Hematopoietic multipotent progenitor cell treated with erythropoietin and hydrocortisone succinate and interleukin-3 and kit ligand, for 4 days (in vitro differentiated cells): Measurements from ENCODE around the gene VARS1.

ENCODE experiments used
- DNase-seq: peaks from one replicate; pipeline ENCODE4 v3.0.0-alpha.2; 2015

VARS1 gene

GRCh38 chr6:31769684-31770371 lies 25.7 kb downstream of the VARS1 start:
- DNase-seq = peak; percentile 93

GRCh38 chr6:31768363-31769257 lies 26.9 kb downstream of the VARS1 start:
- no peak for DNase-seq

GRCh38 chr6:31767096-31767645 lies 28.4 kb downstream of the VARS1 start:
- no peak for DNase-seq

GRCh38 chr6:31765910-31766794 lies 29.4 kb downstream of the VARS1 start:
- no peak for DNase-seq

- DNase-seq = no peak
These were observed 30.0 kb downstream of the VARS1 start for GRCh38 chr6:31765559-31765909.

GRCh38 chr6:31764198-31764597 lies 31.4 kb downstream of the VARS1 start:
- no peak for DNase-seq

- DNase-seq = no peak
These were observed 32.0 kb downstream of the VARS1 start for GRCh38 chr6:31763619-31763940.

- DNase-seq = no peak
These were observed 32.5 kb downstream of the VARS1 start for GRCh38 chr6:31762878-31763618.

- no peak for DNase-seq
These were observed 33.2 kb downstream of the VARS1 start, which contains the start of gene SAPCD1 for GRCh38 chr6:31762356-31762755. Gene SAPCD1, plus strand, starts transcription at chr6:31762656. Its CDS starts 399 bp downstream, at chr6:31763055.

- no peak for DNase-seq
These were observed 34.2 kb downstream of the VARS1 start for GRCh38 chr6:31761343-31761742.

- no peak for DNase-seq
These were observed 34.8 kb downstream of the VARS1 start for GRCh38 chr6:31760790-31761189.

- DNase-seq = no peak
These were observed 37.3 kb downstream of the VARS1 start for GRCh38 chr6:31758281-31758680.

GRCh38 chr6:31752739-31753319 lies 42.7 kb downstream of the VARS1 start:
- DNase-seq = no peak

- DNase-seq = no peak
These were observed 45.0 kb downstream of the VARS1 start for GRCh38 chr6:31750411-31751022.

- no peak for DNase-seq
These were observed 46.1 kb downstream of the VARS1 start for GRCh38 chr6:31749301-31750036.
